Neural progenitor cell (in vitro differentiated cells): ENCODE data around the gene MYO9B.

ENCODE experiments used
- CTCF ChIP-seq: fragments of 200-600 bp; sonication (generic); IDR thresholded peaks from 2 replicates; pipeline ENCODE4 v1.5.1; 2017; ENCODE audit warnings: antibody characterized with exemption, mild to moderate bottlenecking
- EZH2 ChIP-seq: fragments of 200-600 bp; sonication (generic); IDR thresholded peaks from 2 replicates; pipeline ENCODE4 v1.6.1; 2017; ENCODE audit warnings: antibody characterized with exemption, mild to moderate bottlenecking, moderate library complexity
- EZH2phosphoT487 ChIP-seq: fragments of 200-600 bp; sonication (generic); IDR thresholded peaks from 2 replicates; pipeline ENCODE4 v1.6.1; 2017; ENCODE audit warnings: antibody characterized with exemption

GRCh38 chr19:17158584-17158983, 83.0 kb downstream of the MYO9B start:
- TF ChIP-seq CTCF (no peak), EZH2 (no peak), EZH2phosphoT487 (no peak)
